ENCODE measurements around the gene ROMO1.
"Not testable (repeated sequence)": the region's sequence is repeated elsewhere in the genome, so short reads cannot be mapped to it uniquely, and the experiment has no call there.

ROMO1 gene

DNA sequence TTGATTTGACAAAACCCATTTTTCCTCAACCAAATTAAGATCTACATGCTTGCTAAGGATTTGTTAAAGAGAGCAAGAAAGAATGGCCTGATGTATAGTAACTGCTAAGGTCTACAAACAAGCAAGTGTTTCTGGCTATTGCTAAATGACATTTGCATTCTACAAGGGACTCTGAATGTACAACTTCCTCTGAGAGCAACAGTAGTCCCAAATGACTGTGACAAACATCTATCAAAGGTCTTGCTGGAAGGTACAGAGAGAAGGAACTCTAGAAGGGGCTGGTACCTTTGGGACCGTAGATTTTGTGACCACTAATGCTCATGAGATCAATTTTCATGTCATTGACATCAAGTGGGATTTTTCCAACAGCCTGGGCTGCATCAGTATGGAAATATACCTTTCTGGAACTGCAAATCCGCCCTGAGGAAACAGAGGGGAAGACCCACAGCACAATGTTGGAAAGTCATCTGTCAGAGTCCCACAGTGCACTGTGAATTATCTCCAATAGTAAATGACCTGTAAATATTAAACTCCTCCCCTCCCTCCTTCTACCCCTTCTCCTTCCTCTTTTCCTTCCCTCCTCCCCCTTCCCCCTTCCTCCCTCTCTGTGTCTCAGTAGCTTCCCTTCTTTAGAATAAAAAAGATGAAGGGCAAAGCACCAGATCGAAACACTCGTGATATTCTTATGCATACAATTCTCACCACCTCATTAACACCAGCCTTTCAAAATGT lies 18.6 kb upstream of the ROMO1 start:
- DNase-seq (ENCODE audit: low read depth in 2 of 2) = no peak

DNA sequence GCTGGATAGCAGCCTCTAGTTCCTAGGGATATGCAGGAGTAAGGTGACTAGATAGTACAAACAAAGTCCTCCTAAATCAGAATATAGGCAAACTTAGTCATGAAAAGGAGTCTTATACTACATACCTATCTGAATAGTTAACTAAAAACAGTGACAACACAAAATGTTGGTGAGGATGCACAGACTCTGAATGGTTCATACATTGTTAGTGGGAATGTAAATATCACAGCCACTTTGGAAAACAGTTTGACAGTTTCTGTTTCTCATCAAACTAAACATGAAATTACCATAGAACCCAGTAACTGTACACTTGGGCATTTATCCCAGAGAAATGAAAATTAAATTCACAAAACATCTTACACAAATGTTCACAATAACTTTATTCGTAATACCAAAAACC lies 17.2 kb upstream of the ROMO1 start:
- no peak for DNase-seq (ENCODE audit: low read depth in 2 of 2)

DNA sequence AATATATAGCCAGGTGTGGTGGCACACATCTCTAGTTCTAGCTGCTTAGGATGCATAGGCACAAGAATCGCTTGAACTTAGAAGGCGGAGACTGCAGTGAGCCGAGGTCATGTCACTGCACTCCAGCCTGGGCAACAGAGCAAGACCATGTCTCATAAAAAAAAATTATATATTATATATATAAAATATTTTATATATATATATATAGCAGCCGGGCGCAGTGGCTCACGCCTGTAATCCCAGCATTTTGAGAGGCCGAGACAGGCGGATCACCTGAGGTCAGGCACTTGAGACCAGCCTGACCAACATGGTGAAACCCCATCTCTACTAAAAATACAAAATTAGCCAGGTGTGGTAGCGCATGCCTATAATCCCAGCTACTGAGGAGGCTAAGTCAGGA lies 13.8 kb upstream of the ROMO1 start:
- not testable (repeated sequence) for DNase-seq (ENCODE audit: low read depth in 2 of 2)

DNA sequence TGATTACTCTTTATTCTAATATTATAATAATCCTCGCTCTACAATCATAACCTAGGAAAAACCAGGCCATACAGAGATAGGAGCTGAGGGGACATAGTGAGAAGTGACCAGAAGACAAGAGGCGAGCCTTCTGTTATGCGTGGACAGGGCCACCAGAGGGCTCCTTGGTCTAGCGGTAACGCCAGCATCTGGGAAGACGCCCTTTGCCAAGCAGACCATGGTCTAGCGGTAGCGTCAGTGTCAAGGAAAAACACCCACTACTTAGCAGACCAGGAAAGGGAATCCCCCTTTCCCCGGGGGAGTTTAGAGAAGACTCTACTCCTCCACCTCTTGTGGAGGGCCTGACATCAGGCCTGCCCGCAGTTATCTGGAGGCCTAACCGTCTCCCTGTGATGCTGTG lies 12.3 kb upstream of the ROMO1 start:
- not testable (repeated sequence) for DNase-seq (ENCODE audit: low read depth in 2 of 2)

DNA sequence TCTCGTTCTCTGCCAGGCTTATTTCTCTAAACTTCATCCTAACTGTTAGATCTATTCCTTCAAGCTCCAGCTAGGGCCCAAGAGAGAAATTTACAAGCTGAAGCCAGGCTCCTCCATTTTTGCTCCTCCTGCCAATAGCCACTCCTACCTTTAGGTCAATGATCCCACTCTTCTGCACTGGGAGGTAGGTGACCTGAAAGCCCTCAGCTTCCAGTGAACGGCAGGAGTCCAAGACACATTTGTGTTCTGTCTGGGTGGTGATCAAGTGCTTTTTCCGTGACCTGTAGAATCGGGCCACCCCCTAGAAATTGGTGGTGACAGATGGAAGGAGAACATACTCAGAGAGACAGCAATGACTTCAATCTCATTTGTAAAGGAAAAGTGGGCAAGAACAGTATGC lies 8.9 kb upstream of the ROMO1 start:
- no peak for DNase-seq (ENCODE audit: low read depth in 2 of 2)

GRCh38 chr20:35695245-35695749 lies 3.9 kb upstream of the ROMO1 start:
- no peak for DNase-seq (ENCODE audit: low read depth in 2 of 2)

GRCh38 chr20:35695978-35696377 lies 3.2 kb upstream of the ROMO1 start:
- no peak for DNase-seq (ENCODE audit: low read depth in 2 of 2)

DNA sequence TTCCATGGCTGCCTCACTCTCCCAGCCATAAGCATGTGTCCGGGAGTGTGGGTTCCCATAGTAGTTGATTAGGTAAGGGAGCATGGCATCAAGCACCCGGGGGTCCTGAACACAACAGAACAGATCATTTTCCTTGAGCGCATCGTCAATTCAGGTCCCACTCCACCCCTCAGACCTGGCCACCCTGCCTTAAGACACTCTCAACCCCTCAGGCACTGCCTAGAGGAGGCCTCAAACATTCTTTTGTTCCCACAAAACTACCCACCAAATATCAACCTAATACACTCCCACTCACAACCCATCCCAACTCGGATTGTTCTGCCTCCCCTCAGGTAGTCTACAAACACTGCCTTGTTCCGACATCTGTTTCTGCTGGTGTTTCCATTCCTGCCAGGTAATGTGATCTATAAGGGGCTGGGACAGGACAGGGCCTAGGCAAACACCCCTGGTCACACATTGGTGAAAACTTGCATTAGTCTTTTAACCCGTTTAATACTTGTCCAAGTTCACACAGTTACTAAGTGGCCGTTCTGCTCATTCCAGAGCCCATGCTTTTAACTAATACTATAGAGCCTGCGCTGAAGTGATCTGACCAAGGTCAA lies 1.4 kb upstream of the ROMO1 start:
- no peak for DNase-seq (ENCODE audit: low read depth in 2 of 2)

GRCh38 chr20:35698298-35699126 lies 693 bp upstream of the ROMO1 start:
- no peak for DNase-seq (ENCODE audit: low read depth in 2 of 2)

DNA sequence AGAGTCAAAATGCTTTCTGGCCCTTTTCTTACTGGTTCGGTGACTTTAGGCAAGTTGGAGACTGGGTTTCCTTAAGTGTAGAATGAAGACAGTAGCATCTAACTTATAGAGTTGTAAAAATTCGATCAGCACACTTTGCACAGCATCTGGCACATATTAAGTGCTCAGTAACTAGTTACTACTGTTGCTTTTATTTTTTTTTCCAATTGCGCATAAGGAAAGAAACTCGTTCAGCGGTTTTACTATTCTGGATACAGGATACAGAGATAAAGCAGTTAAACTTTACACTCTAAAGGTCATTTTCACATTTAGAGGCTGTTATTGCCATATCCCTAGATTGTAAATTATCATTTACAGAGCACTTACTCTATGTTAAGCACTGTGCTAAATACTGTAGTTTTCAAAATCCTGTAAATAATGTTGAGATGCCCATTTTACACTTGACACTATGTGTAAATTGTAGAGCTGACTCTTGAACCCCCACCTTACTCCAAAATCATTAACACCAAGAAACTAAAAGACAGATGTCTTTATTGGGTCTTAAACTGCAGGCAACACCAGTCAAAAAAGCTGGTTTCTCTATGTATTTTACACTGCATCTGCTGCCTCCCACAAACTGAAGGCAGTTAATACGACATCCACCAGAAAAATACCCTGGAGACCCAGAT lies 886 bp downstream of the ROMO1 start:
- no peak for DNase-seq (ENCODE audit: low read depth in 2 of 2)

DNA sequence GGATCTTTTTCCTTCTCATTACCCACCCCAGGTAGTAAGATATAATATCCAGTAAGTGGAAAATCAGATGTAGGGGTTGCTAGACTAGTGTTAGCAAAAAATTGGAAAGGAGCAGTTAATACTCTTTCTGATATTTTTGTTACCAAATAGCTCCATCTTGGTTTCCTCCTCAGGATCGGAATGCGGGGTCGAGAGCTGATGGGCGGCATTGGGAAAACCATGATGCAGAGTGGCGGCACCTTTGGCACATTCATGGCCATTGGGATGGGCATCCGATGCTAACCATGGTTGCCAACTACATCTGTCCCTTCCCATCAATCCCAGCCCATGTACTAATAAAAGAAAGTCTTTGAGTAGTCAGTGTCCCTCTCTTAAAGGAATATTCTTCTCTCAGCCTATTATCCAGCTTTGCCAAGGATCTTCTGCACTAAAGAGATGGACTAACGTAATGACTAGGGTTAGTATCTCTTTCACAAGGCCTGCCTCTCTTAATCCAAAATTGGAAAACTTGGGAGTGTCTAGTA lies 1.5 kb downstream of the ROMO1 start:
- DNase-seq (ENCODE audit: low read depth in 2 of 2) = no peak

DNA sequence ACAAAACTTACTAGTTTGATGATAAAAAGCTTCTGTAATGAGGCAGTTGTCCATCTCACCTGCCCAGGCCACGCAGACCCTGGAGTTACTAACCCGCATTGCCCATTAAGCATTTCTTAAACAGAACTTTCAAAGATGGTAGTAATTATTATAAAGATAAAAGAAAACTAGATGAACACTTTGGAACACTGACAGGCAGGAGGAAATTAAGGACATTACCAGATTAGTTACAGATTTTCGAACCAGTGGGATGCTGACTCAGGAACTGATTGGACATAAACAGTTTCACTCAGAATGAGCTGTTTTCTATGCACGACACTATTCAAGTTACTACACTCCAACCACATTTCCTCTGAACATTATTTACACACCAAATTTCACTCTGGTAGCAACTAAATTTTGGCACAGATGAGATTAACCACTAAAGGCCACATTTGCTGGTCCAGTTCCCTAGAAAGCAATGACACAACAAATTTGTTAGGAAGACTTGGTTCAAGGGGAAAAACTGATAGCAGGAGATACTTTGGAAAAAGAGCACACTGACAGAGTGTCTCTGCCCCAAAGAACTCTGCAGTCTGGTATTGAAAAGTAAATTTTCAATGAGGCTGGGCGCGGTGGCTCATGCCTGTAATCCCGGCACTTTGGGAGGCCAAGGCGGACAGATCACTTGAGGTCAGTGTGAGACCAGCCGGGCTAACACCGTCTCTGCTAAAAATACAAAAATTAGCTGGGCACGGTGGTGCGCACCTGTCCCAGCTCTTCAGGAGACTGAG lies 3.0 kb downstream of the ROMO1 start:
- DNase-seq (ENCODE audit: low read depth in 2 of 2) = no peak

GRCh38 chr20:35702824-35703695 lies 3.9 kb downstream of the ROMO1 start:
- no peak for DNase-seq (ENCODE audit: low read depth in 2 of 2)

GRCh38 chr20:35704514-35705261 lies 5.5 kb downstream of the ROMO1 start:
- no peak for DNase-seq (ENCODE audit: low read depth in 2 of 2)

DNA sequence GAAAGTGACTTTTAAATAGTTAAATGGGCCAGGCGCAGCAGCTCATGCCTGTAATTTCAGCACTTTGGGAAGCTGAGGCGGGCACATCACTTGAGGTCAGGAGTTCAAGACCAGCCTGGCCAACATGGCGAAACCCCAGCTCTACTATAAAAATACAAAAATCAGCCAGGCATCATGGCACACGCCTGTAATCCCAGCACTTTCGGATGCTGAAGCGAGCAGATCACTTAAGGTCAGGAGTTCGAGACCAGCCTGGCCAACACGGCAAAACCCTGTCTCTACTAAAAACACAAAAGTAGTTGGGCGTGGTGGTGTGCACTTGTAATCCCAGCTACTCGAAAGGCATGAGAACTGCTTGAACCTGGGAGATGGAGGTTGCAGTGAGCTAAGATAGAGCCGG lies 6.7 kb downstream of the ROMO1 start:
- DNase-seq (ENCODE audit: low read depth in 2 of 2) = not testable (repeated sequence)

DNA sequence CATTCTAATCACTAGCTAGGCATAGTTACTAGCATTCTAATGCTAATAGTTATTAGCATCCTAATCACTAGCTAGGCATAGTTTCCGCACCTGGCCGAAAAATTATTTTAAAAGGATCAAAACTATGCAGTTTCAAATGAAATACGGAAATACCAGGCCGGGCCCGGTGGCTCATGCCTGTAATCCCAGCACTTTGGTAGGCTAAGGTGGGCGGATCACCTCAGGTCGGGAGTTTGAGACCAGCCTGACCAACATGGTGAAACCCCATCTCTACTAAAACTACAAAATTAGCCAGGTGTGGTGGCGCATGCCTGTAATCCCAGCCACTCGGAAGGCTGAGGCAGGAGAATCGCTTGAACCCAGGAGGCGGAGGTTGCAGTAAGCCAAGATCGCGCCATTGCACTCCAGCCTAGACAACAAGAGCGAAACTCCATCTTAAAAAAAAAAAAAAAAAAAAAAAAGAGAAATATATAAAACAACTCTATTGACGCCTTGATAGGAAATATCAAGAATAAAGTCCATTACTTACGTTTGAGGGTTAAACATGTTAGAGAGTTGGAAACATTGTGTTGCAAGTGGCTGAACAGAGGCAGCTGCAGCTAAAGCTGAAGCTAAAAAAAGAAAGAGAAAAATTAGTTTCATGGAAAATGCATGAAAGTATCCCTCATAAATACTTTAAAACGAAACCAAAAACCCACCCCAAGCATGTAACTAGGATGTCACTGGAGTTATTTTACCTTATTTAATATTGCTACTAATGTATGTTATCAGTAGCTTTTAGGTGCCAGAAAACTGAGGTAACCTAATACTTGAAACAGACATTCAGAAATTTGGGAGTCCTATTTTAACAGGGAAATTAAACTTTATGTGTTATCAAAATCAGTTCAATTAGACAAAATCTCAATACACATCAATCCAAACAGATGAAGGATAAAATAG lies 7.7 kb downstream of the ROMO1 start:
- DNase-seq (ENCODE audit: low read depth in 2 of 2) = not testable (repeated sequence)

GRCh38 chr20:35708502-35708901 lies 9.3 kb downstream of the ROMO1 start:
- DNase-seq (ENCODE audit: low read depth in 2 of 2) = no peak

DNA sequence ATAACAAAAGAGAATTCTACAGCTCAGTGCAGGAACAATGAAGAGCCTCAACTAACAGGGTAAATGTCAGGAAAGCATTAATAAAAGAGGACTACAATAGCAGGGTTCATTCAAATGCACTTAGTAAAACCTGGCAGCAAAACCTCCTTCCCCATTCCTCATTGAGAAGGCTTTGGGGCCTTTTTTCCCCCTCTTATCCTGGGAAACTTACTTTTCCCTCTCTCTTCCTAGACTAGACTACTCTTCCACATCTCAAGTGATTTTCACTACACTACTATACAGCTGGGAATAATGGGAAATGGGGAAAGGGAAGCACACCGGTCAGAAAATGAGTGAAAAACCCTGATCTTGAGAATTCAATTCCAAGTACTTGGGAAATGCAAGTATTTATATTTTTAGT lies 10.1 kb downstream of the ROMO1 start:
- no peak for DNase-seq (ENCODE audit: low read depth in 2 of 2)
